Small intestine (tissue), 7 donors: ENCODE results near the gene POU3F1. TPM values are rescaled to one million over a fixed set of nuclear protein-coding genes. Genes with fewer than 3 reads are reported as not detected.

Source experiments
- DNase-seq, 2 donors: peaks; one replicate each; pipeline versions ENCODE4 v3.0.0 to v3.0.0-alpha.2; 2013
- FAIRE-seq: peaks from 2 replicates; lab custom pipeline; 2012; peaks lifted over from hg19 to GRCh38; lab: Jason Lieb, UNC
- H3K27ac ChIP-seq, 3 donors: one replicate each; pipeline ENCODE4 v1.5.1; 2013; ENCODE audit warnings: low read length in 2 of 3, mild to moderate bottlenecking in 2 of 3, control low read depth in 1 of 3, inconsistent platforms in 1 of 3, low read depth in 1 of 3, moderate library complexity in 1 of 3
- H3K27me3 ChIP-seq, 3 donors: one replicate each; pipeline ENCODE4 v1.6.1; 2013; ENCODE audit warnings: low read length in 3 of 3, inconsistent platforms in 1 of 3; ENCODE audit not compliant: control insufficient read depth in 3 of 3, insufficient read depth in 3 of 3
- H3K36me3 ChIP-seq, 3 donors: one replicate each; pipeline ENCODE4 v1.6.1; 2013; ENCODE audit warnings: low read length in 3 of 3, inconsistent platforms in 1 of 3, low read depth in 1 of 3, mild to moderate bottlenecking in 1 of 3, moderate library complexity in 1 of 3; ENCODE audit not compliant: control insufficient read depth in 3 of 3, insufficient read depth in 2 of 3
- H3K4me1 ChIP-seq, 3 donors: one replicate each; pipeline ENCODE4 v1.6.1; 2013; ENCODE audit warnings: low read length in 2 of 3, inconsistent platforms in 1 of 3, low read depth in 1 of 3, mild to moderate bottlenecking in 1 of 3, moderate library complexity in 1 of 3; ENCODE audit not compliant: control insufficient read depth in 3 of 3, insufficient read depth in 2 of 3
- H3K4me3 ChIP-seq, 3 donors: one replicate each; pipeline ENCODE4 v1.5.1; 2013; ENCODE audit warnings: low read length in 3 of 3, control low read depth in 1 of 3, inconsistent platforms in 1 of 3, low read depth in 1 of 3, mild to moderate bottlenecking in 1 of 3, moderate library complexity in 1 of 3
- H3K9me3 ChIP-seq, 2 donors: one replicate each; pipeline ENCODE4 v1.6.1; 2013; ENCODE audit warnings: low read depth in 1 of 2, low read length in 1 of 2; ENCODE audit not compliant: control insufficient read depth in 2 of 2, insufficient read depth in 1 of 2
- WGBS, 3 donors: extraction: QIAGEN DNeasy Blood & Tissue Kit; methylation state at CpG; one replicate each; pipeline ENCODE4 v1.1.7; 2013; 5-methylcytosine and 5-hydroxymethylcytosine counted together
- polyA plus RNA-seq, 4 donors: library from polyadenylated mRNA; stranded (reverse) in 3 of 4; unstranded in 1 of 4; fragments of 200-250 nt in 3 of 4; fragments of 120-200 nt in 1 of 4; gene quantifications; one replicate each; pipeline versions ENCODE4 v1.2.1 to v1.2.3, GENCODE V29; 2013
- donor health status: healthy with polysubstance abuse.
- donor health status: control.
- donor health status: control.
- donor health status: Bipolar disorder and iron deficiency.
- donor health status: healthy.

The POU3F1 gene
- polyA plus RNA-seq, 4 donors, result 0.04 TPM; not detected in 3

DNA sequence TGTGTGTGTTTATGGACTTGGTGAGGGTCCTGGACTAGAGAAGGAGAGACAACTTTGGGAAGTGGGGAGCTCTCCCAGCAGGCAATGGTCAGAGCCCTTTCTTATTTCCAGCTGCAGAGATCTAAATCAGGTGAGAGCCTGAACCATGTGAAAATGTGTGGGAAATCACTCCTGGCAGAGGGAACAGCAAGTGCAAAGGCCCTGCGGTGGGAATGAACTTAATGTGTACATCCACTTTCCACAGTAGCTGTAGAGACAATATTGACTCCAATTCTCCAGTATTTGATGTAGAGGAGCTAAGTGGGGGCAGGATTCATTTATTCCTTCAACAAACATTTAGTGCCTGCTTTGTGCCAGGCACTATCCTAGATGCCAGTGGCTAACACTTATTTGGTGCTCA lies 14.7 kb upstream of the POU3F1 start:
- Histone ChIP-seq H3K27me3 (peaks cover 0 to 2% (median 0%) of the 10 kb centered on the region in 3 donors), H3K4me1 (no peaks in the 10 kb centered on the region), H3K4me3 (no peak overlapping the region), H3K36me3 (no peaks in the 10 kb centered on the region), H3K9me3 (no peaks in the 10 kb centered on the region), H3K27ac (no peak overlapping the region)
- FAIRE-seq (no peak), DNase-seq (no peak)
- 95 to 100% (median 98%) methylated on average over 1 of the region's 1 CpG for WGBS, 3 donors

GRCh38 chr1:38060498-38060897 lies 13.9 kb upstream of the POU3F1 start:
- WGBS, 3 donors, result 8 to 57% (median 24%) methylated on average over 2 of the region's 2 CpGs
- FAIRE-seq, result no peak

GRCh38 chr1:38059635-38060250 lies 13.2 kb upstream of the POU3F1 start:
- no peak overlapping the region for H3K27ac ChIP-seq
- 49 to 76% (median 51%) methylated on average over 6 of the region's 6 CpGs for WGBS, 3 donors
- peaks cover 0 to 2% (median 0%) of the 10 kb centered on the region in 3 donors for H3K27me3 ChIP-seq
- no peaks in the 10 kb centered on the region for H3K4me1 ChIP-seq
- DNase-seq, result no peak
- H3K9me3 ChIP-seq, result no peaks in the 10 kb centered on the region
- FAIRE-seq, result no peak
- no peak overlapping the region for H3K4me3 ChIP-seq
- no peaks in the 10 kb centered on the region for H3K36me3 ChIP-seq

More at GRCh38 chr1:38060498-38060897, 13.9 kb upstream of the POU3F1 start:
- H3K27ac ChIP-seq, result no peak overlapping the region
- no peaks in the 10 kb centered on the region for H3K4me1 ChIP-seq
- no peak overlapping the region for H3K4me3 ChIP-seq
- H3K27me3 ChIP-seq, result peaks cover 0 to 2% (median 0%) of the 10 kb centered on the region in 3 donors
- no peaks in the 10 kb centered on the region for H3K36me3 ChIP-seq
- no peak for DNase-seq
- no peaks in the 10 kb centered on the region for H3K9me3 ChIP-seq

GRCh38 chr1:38055965-38056364 lies 9.4 kb upstream of the POU3F1 start:
- Histone ChIP-seq H3K27ac (no peak overlapping the region), H3K4me3 (no peak overlapping the region), H3K9me3 (no peaks in the 10 kb centered on the region), H3K36me3 (no peaks in the 10 kb centered on the region), H3K4me1 (no peaks in the 10 kb centered on the region), H3K27me3 (peaks cover 0 to 30% (median 0%) of the 10 kb centered on the region in 3 donors)
- DNase-seq (no peak), FAIRE-seq (no peak)
- WGBS, 3 donors, result 37 to 76% (median 54%) methylated on average over 4 of the region's 4 CpGs

DNA sequence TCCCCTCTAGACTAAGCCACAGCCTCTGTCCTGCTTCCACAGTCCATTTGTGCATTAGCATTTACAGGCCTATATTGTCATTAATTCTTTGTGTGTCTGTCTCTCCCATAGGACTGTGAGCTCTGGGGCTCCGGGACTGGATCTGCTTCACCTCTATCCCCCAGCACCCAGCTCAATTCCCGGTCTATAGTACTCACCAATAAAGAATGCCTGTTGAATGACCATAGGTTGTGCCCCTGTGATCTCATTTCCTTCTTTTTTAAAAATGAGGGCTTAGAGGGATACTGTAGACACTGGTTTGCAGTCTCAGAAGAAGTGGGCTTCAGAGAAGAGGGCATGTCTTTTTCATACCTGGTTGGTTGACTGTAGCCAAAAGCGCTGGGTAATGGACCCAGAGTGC lies 8.8 kb upstream of the POU3F1 start:
- FAIRE-seq (no peak), DNase-seq (no peak)
- WGBS, 3 donors, result 84 to 95% (median 85%) methylated on average over 3 of the region's 3 CpGs

GRCh38 chr1:38053416-38054091 lies 7.0 kb upstream of the POU3F1 start:
- no peak overlapping the region for H3K4me3 ChIP-seq
- H3K36me3 ChIP-seq, result no peaks in the 10 kb centered on the region
- H3K9me3 ChIP-seq, result no peaks in the 10 kb centered on the region
- no peak overlapping the region for H3K27ac ChIP-seq
- no peak for FAIRE-seq
- H3K27me3 ChIP-seq, result peaks cover 0 to 48% (median 0%) of the 10 kb centered on the region in 3 donors
- H3K4me1 ChIP-seq, result no peaks in the 10 kb centered on the region
- WGBS, 3 donors, result 54 to 58% (median 57%) methylated on average over 7 of the region's 7 CpGs
- no peak for DNase-seq

More for the DNA sequence above, 8.8 kb upstream of the POU3F1 start:
- Histone ChIP-seq H3K4me1 (no peaks in the 10 kb centered on the region), H3K9me3 (no peaks in the 10 kb centered on the region), H3K27ac (no peak overlapping the region), H3K4me3 (no peak overlapping the region), H3K36me3 (no peaks in the 10 kb centered on the region), H3K27me3 (peaks cover 0 to 35% (median 0%) of the 10 kb centered on the region in 3 donors)

DNA sequence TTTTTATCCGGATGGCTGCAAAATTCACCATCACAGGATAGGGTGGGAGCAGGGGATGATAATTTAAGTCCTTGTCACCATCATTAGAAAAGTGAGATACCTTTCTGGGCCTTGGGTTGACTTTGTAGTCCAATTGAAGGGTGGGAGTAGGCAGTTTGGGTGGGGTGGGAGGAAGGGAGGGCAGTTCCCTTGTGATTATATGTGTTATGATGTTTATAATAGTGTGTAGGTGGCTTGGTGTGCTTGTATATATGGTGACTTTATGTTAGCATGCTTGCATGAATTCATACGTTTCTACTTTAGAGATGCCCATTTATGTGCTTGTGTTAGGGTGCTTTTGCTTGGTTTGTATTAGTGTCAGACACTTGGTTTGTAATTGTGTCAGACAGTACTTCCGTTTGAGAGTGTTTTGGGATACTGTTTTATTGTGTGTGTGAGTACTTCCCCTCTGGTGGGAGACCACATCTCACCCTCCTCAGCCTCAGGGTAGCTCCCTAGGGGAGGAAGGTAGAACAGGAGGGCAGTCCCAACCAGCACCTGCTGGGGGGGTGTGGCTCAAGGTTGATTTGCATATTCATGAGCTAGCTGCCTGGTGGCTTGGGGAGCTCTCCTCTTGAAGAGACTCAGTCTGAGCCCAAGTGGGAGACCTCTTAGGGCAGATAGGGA lies 6.3 kb upstream of the POU3F1 start:
- Histone ChIP-seq H3K27me3 (peaks cover 0 to 55% (median 0%) of the 10 kb centered on the region in 3 donors), H3K9me3 (no peaks in the 10 kb centered on the region), H3K36me3 (no peaks in the 10 kb centered on the region), H3K4me1 (no peaks in the 10 kb centered on the region), H3K27ac (no peak overlapping the region), H3K4me3 (no peak overlapping the region)
- DNase-seq, result no peak
- 37 to 43% (median 39%) methylated on average over 3 of the region's 3 CpGs for WGBS, 3 donors
- no peak for FAIRE-seq

DNA sequence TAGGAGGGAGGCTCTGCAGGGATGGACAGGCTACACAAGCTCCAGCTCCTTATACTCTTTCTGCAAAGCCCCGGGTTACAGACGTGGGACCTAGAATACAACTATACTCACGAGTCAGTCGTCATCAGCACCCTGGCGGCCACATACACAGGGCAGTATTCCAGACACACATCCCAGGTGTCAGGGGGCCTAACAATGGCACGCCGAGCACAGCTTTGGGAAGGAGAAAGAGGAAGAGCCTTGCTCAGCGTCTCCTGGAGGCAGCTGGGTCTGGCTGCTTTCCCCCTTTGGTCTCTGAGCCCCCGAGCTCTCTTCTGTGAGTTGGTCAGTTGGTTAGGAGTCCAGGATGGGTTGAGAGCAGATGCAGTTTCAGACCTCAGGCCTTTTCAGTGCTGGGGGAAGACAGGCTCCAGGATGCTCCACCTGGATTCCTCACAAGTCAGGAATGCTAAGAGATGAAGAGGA lies 4.5 kb upstream of the POU3F1 start:
- no peak for DNase-seq
- FAIRE-seq, result no peak
- H3K4me1 ChIP-seq, result no peaks in the 10 kb centered on the region
- peaks cover 2 to 61% (median 8%) of the 10 kb centered on the region in 3 donors for H3K27me3 ChIP-seq
- no peak overlapping the region for H3K4me3 ChIP-seq
- no peak overlapping the region for H3K27ac ChIP-seq
- no peaks in the 10 kb centered on the region for H3K36me3 ChIP-seq
- 65 to 76% (median 73%) methylated on average over 9 of the region's 9 CpGs for WGBS, 3 donors
- H3K9me3 ChIP-seq, result no peaks in the 10 kb centered on the region
